Nephron (organoid): ENCODE data around the gene LATS2.

Experiments used
- H3K27ac Mint-ChIP-seq, 3 experiments: 2 replicates each; pipeline ENCODE4 v1.8.0; 2020; ENCODE audit warnings: mixed read lengths in 3 of 3, mild to moderate bottlenecking in 2 of 3, moderate library complexity in 1 of 3
- H3K27me3 Mint-ChIP-seq: 2 replicates; pipeline ENCODE4 v1.8.0; 2021; ENCODE audit warnings: low read depth, mild to moderate bottlenecking, moderate library complexity, mixed read lengths
- H3K36me3 Mint-ChIP-seq: 2 replicates; pipeline ENCODE4 v1.8.0; 2020; ENCODE audit warnings: low read depth, mixed read lengths
- H3K4me1 Mint-ChIP-seq: 2 replicates; pipeline ENCODE4 v1.8.0; 2020; ENCODE audit warnings: mixed read lengths
- H3K4me3 Mint-ChIP-seq, 3 experiments: 2 replicates each; pipeline ENCODE4 v1.8.0; 2020; ENCODE audit warnings: mild to moderate bottlenecking in 3 of 3, mixed read lengths in 3 of 3, moderate library complexity in 2 of 3
- H3K9me3 Mint-ChIP-seq: 2 replicates; pipeline ENCODE4 v1.8.0; 2020; ENCODE audit warnings: mixed read lengths
- CTCF ChIP-seq, 3 experiments: fragments of 200-600 bp; sonication (generic); IDR thresholded peaks; one replicate each; pipeline ENCODE4 v1.5.0; 2021; ENCODE audit warnings: antibody characterized with exemption in 3 of 3; ENCODE audit not compliant: unreplicated experiment in 3 of 3

LATS2 gene

GRCh38 chr13:20977394-20977793 is 84.0 kb downstream of the LATS2 start:
- Mint-ChIP-seq H3K9me3 (no peaks in the 10 kb centered on the region), H3K4me1 (no peaks in the 10 kb centered on the region), H3K4me3 (no peak overlapping the region)

GRCh38 chr13:20974981-20975585 is 86.3 kb downstream of the LATS2 start:
- Mint-ChIP-seq H3K4me1 (no peaks in the 10 kb centered on the region), H3K36me3 (peaks cover 52% of the 10 kb centered on the region), H3K4me3 (no peak overlapping the region), H3K27me3 (no peaks in the 10 kb centered on the region), H3K27ac (no peak overlapping the region), H3K9me3 (no peaks in the 10 kb centered on the region)
- no peak for TF ChIP-seq CTCF (IDR thresholded peaks at IDR 0.05; ENCODE audit: unreplicated experiment in 3 of 3)

More at GRCh38 chr13:20977394-20977793, 84.0 kb downstream of the LATS2 start:
- TF ChIP-seq CTCF (IDR thresholded peaks at IDR 0.05; ENCODE audit: unreplicated experiment in 3 of 3) = no peak
- H3K27ac Mint-ChIP-seq = no peak overlapping the region
- H3K36me3 Mint-ChIP-seq = peaks cover 67% of the 10 kb centered on the region
- H3K27me3 Mint-ChIP-seq = no peaks in the 10 kb centered on the region

GRCh38 chr13:20973886-20974425 is 87.4 kb downstream of the LATS2 start:
- Mint-ChIP-seq H3K4me3 (no peak overlapping the region), H3K36me3 (peaks cover 46% of the 10 kb centered on the region), H3K9me3 (no peaks in the 10 kb centered on the region), H3K27ac (no peak overlapping the region), H3K27me3 (no peaks in the 10 kb centered on the region), H3K4me1 (no peaks in the 10 kb centered on the region)
- no peak for TF ChIP-seq CTCF (IDR thresholded peaks at IDR 0.05; ENCODE audit: unreplicated experiment in 3 of 3)

GRCh38 chr13:20972731-20973130 is 88.7 kb downstream of the LATS2 start:
- peaks cover 44% of the 10 kb centered on the region for H3K36me3 Mint-ChIP-seq
- H3K27me3 Mint-ChIP-seq = no peaks in the 10 kb centered on the region
- H3K4me3 Mint-ChIP-seq = no peak overlapping the region
- H3K9me3 Mint-ChIP-seq = no peaks in the 10 kb centered on the region
- no peak overlapping the region for H3K27ac Mint-ChIP-seq
- TF ChIP-seq CTCF (IDR thresholded peaks at IDR 0.05; ENCODE audit: unreplicated experiment in 3 of 3) = no peak
- no peaks in the 10 kb centered on the region for H3K4me1 Mint-ChIP-seq

GRCh38 chr13:20969182-20969581 is 92.2 kb downstream of the LATS2 start:
- Mint-ChIP-seq H3K27me3 (no peaks in the 10 kb centered on the region), H3K4me3 (no peak overlapping the region), H3K4me1 (no peaks in the 10 kb centered on the region), H3K27ac (no peak overlapping the region), H3K36me3 (peaks cover 14% of the 10 kb centered on the region), H3K9me3 (no peaks in the 10 kb centered on the region)
- no peak for TF ChIP-seq CTCF (IDR thresholded peaks at IDR 0.05; ENCODE audit: unreplicated experiment in 3 of 3)

GRCh38 chr13:20968745-20969144 is 92.6 kb downstream of the LATS2 start:
- no peak for TF ChIP-seq CTCF (IDR thresholded peaks at IDR 0.05; ENCODE audit: unreplicated experiment in 3 of 3)
- no peak overlapping the region for H3K4me3 Mint-ChIP-seq
- no peaks in the 10 kb centered on the region for H3K9me3 Mint-ChIP-seq

More at GRCh38 chr13:20968745-20969144, 92.6 kb downstream of the LATS2 start:
- no peak overlapping the region for H3K27ac Mint-ChIP-seq
- H3K27me3 Mint-ChIP-seq = no peaks in the 10 kb centered on the region
- H3K36me3 Mint-ChIP-seq = peaks cover 10% of the 10 kb centered on the region
- H3K4me1 Mint-ChIP-seq = no peaks in the 10 kb centered on the region
